NCI-H2107 (cell line): ENCODE measurements around the gene ZNF546.

Source experiments
- DNase-seq: peaks from one replicate; lab custom pipeline; 2025; lab: John Stamatoyannopoulos, UW

Gene ZNF546

GRCh38 chr19:40055832-40056504 lies 59.1 kb downstream of the ZNF546 start, which contains the start of gene ZNF780B:
Gene ZNF780B (minus strand): TSS chr19:40056231. CDS start chr19:40050332, 5,899 bp downstream.
- DNase-seq = peak; percentile 24

- no peak for DNase-seq
Observed at GRCh38 chr19:40056505-40056904, 59.6 kb downstream of the ZNF546 start.

- no peak for DNase-seq
Observed at GRCh38 chr19:40057166-40057565, 60.3 kb downstream of the ZNF546 start.

- no peak for DNase-seq
Observed at GRCh38 chr19:40059624-40060023, 62.8 kb downstream of the ZNF546 start.

GRCh38 chr19:40070058-40070457 lies 73.2 kb downstream of the ZNF546 start:
- no peak for DNase-seq
